GM11168 (cell line): ENCODE measurements around the gene ITGA1.

Source experiments
- in situ Hi-C: fragments of 300-500 bp; cut with MboI; formaldehyde crosslinking; loops from one replicate; pipeline ENCODE4 v1.12.0; 2022; ENCODE audit warnings: low sequenced_read_pairs; ENCODE audit not compliant: unreplicated experiment

The ITGA1 gene

DNA sequence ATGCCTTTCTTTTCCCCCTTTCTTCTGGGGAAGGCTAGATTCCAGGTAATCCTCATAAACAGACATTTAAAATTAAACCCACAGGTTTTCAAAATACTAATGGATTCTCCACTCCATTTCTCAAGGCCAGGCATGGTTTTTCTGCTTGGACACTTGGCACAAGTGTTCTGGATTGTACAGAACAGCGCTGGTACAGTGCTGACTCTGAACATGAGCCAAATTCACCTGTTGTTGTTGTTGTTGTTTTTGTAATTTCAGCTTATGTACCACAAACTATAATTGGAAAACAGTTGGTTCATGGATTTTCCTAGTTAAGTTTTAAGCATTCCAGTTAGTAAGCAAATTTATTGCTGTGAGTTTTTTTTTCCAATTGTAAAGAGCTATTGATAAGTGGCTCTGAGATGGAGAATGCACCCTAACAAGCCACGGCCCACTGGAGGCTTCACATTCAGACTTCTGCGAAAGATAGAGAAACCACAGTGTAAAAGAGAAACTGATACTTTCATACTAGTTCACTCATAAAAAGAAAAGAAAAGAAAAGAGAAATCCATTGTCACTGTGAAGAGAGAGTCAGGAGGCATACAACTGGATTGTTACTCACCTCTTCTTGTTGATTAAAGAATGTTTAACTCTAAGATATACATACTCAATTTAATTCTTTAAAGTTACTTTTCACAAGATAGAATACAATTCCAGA lies 16.2 kb upstream of the ITGA1 start:
- in situ Hi-C loops, result no loop called here

DNA sequence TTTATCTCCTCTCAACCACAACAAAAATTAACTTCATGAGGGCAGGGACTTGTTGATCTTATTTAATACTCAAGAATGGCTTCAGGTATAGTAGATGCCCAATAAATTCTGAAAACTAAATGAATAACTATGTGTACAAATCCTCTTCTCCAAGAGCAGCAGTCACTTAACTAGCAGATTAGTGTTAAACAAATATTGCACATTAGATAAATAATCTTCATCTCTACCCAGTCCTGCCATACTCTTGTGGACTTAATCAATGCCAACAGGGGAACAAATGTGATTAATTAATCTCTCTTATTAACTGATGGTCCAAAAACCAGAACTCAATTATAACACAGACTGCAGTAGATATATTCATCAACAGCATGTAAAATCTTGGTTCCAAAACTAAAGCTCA lies 15.0 kb upstream of the ITGA1 start:
- in situ Hi-C loops, result no loop called here

DNA sequence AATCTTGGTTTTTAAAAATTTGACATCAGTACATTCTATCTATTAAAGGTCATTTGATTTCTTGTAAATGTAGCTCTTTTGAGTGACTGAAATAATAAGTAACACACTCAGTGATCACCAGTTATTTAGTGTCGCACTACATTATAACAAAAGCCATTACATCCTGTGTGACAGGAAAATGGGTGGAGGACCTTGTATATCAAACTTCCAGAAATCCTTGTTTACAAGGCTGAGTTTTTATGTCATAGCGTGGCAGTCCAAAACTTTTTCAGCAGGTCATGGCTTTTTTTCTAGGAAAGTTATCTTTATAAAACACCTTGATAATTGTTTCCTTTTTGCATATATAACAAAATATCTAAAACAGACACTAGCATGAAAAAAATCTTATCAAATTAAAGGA lies 14.4 kb upstream of the ITGA1 start:
- in situ Hi-C loops, result no loop called here

DNA sequence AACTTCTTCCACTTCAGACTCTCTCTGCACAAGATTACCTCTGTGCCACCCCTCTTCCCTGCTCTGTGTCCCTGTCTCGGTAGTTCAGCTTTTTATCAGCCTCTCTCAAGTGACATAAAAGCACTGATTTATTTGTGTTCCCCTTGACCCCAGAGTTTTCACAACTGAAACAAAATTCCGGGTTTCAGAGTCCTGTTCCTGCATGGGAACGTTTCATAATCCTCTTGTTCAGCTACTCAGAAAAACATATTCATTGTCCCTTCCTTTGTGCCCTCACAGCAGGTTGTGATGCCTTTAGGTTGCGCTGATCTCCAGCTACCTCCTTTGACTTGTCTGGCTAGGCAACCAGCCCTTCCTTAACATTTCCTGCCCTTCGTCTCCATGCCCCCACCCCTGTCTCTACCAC lies 13.7 kb upstream of the ITGA1 start:
- in situ Hi-C loops, result no loop called here

DNA sequence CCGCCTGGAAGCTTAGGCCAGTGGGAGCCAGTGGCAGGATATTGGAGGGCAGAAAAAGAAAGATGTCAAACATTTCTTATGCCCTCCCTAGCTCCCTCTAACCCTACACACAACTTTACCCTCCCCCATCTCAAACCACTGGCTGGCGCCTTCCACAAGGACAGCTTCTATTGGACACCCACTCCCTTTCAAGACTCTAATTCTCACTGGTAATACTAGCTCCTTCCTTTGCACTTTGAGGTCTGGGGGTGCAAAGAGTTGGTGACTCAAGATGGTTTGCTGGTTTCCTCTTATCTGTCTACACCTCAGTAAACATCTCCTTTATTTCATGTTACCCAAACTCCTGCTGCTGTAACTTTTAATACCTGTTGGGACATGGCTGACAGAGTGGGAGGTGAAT lies 11.6 kb upstream of the ITGA1 start:
- in situ Hi-C loops, result no loop called here

DNA sequence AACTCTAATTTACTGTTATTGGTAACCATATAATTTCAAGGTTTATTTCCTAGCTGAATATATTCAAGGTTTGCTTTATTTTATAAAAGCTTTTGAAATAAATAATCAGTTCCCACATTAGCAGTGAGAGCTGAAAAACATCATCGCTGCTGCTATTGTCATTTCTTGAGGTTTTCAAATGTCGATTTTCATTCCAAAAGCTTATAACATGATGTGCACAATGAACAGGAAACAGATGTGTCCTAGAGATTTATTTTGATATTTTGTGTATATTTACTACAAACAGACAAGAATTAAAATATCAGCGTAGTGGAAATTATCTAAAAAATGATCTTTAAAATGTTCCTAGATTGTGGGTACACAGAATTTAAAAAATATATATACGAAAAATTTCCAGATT lies 10.5 kb upstream of the ITGA1 start:
- in situ Hi-C loops, result no loop called here

DNA sequence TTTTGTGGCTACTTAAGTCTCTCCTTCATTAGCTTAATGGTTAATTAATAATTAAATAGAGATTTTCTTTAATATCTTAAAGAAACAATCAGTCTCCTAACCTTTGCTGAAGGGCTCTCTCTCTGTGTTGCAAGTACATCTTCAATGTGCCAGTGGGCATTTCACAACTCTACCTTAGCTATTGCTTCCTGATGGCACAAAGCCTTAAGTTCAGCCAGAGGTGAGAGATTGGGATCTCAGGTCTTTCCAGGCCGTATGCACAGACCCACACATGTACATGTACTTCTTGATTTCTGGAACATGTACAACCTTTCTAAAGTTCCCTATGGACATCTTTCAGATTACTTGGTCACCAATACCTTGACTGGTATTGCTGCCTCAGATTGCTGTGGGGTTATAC lies 8.9 kb upstream of the ITGA1 start:
- in situ Hi-C loops, result no loop called here

DNA sequence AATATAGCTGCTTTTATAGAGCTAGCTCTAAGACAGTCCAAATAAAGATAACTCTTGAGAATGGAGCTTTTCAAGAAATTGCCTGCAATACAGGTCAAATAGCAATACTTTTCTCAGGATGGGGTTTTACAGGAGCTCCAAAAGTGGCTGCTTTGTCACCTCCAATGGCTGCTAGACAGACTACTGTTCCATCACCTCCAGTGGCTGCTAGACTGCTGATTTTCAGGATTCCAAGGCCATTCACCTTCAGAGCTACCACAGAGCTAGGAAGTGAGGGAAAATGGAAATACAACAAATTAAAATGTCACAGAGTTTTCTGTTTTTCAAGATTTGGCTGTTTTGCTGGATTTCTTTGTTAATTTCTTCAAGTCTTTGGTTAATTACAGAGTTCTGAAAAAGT lies 8.5 kb upstream of the ITGA1 start:
- in situ Hi-C loops, result no loop called here

DNA sequence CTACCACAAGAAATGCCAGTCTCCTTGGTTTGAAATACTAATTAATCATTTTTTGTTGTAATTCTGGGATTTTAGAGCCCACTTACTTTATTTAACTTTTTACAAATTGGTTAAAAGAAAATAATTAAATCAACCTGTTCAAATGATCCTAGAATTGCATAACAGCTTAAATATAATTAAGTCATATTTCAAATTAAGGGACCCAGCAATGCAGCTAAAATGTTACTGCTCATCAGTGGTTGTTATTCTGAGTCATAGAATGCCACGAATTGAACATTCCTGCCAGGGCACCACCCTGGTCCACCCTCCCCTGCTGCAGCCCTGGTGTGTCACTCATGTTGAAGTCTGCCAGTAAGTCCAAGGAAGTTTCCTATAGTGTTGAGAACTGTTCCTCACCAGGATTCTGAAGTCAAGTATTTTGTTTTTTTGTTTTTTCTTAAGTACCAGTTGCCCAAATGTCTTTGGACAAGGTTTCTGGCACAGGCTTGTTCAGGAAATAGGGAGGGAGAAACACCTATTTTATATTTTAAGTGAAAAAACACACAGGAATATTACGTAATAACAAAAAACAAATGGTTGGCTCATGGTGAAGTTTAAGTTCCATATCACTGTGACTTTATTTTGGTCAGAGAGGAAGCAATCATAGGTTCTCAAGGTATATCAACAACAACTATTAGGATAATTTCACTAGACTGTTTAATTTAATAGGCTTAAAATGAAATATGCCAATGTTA lies 4.3 kb upstream of the ITGA1 start:
- in situ Hi-C loops, result no loop called here

DNA sequence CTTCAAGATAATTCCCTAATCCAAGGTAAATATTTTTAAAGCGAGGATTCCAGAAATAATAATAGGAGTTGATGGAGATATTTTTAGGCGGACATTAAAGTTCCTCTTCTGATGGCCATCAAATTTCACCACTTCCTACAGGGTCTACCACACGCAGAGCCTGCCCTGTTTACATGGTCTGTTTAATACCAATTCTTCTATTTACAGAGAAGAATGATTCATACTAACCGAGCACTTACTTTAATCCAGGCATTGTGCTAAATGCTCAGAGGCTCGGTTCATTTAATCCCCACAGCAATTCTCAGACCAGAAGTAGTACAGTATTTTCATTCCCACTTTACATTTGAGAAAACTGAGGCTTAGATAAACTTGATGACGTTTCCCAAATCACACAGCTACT lies 3.0 kb upstream of the ITGA1 start:
- in situ Hi-C loops, result no loop called here

DNA sequence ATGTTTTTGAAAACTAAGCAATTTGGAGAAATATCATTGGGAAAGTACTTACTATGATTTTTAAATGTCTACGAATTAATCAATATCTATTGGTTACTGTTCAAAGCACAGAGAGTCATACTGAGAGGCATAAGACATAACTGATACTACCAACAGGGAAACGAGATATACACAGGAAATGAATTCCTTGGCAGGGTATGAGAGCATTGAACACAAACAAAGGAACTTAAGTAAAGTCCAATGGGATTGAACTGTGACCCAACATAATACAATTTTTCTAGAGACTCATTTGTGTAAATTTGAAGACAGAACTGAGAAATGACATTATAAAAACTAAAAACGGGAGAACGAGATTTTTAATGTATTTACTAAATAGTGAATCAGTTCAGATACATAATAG lies 1.3 kb upstream of the ITGA1 start:
- in situ Hi-C loops, result no loop called here

DNA sequence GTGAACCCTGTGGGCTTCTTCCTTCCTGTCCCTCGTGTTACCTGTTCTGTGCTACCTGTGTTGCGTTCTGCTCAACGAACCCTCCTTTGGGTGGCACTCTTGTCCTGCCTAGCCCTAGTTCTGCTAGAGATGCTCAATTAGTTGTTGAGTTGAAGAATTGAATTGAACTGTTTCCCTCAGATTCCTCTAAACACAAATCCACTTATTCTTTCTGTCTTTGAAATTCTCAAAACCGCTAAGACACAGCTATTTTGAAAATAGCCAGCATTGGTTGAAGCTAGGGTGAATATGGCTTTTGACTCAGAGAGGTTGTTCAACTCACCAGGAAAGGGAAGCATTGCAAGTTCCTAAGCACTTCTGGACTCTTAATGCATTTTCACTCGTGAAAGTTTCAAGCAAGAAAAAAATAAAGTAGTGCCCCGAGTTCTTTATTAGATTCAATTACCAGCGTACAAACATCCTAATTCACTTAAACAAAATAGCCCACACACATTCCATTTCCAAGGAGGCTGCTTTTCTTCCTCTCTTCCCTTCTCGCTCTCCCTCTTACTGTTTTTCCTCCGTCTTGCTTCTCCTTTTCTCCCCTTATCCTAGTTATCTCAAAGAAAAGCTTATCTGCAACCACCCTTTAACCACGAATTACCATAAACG lies 642 bp upstream of the ITGA1 start:
- in situ Hi-C loops, result no loop called here

DNA sequence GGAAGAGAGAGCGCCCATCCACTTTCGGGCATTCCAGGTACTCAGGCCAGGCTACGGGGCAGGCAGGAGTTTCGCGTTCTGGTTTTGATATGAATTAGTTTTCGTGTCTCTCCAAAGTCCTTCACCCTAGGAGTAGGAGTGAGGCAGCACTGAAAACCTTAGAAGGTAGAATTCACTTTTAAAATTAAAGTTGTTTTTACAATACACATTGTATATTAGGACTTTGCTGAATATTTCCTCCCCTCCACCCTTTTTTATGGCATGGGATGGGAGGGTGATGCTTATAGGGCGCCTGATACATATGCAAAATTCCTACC lies 747 bp downstream of the ITGA1 start:
- in situ Hi-C loops, result no loop called here

DNA sequence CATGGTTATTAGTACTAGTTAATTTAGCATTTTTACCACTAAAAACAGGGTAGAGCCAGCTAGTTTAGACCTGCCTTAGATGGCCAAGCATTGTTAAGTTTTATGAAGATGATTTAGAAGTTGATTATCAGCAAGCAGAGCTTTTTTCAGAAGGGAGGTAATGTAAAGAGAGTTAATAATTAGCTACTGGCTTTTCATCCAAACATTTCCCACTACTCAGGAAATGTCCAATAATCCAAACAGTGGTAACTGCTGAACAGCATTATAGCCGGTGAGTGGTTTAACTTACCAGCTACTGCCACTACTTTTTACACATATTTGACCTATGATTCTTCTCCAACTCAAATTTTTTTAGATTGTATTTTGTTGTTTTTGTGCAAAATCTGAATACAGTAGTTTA lies 1.7 kb downstream of the ITGA1 start:
- in situ Hi-C loops, result no loop called here

DNA sequence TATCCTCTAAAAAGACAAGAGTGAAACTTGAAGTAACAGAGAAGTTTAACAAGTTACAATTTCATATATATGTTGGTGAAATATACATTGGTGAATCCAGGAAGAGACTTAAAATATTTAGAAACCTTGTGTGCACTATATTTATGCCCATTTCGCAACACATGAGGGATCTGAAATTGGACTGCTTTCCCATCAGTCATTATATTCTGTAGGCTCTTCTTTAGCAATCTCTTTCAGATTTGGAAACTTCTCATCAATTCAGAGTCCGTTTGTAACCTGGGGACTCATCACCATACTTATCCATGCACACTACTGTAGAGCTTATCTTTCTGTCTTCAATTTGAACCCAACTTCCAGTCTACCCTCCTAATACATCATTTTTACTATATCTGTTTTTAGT lies 2.1 kb downstream of the ITGA1 start:
- in situ Hi-C loops, result no loop called here

DNA sequence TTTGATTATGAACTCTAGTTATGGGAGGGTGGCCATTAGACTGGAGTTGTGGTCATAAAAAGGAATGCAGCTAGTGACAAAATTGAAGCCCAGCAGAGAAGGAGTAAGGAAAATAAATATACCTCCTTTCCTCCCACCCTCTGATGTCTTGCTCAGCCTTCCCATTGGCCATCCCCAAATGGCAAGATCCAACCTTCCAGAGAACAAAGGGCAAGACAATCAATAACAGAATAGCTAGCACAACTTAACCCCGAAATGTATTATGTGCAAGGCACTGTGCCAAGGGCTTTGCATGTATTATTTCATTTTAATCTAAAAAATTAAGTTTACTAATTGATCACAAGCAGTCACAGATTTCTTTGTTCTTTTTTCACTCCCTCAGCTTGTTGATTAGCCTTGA lies 3.6 kb downstream of the ITGA1 start:
- in situ Hi-C loops, result no loop called here

DNA sequence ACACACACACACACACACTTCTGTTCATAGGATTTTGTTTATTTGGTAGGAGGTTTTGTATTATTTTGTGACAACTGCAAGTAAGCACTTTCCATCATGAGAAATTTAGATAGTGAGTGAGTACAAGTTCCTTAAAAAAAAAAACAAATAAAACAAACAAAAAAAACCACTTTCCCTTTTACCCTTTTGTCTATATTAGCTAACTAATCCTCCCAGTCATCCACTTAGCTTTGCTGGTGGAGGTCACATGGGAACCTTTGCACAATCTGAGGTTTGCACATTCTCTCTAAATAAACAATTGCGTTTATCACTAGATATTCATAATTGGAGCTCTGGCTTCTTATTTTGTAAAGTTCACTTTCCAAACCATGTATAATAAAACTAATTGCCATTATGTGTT lies 6.8 kb downstream of the ITGA1 start:
- in situ Hi-C loops, result no loop called here

DNA sequence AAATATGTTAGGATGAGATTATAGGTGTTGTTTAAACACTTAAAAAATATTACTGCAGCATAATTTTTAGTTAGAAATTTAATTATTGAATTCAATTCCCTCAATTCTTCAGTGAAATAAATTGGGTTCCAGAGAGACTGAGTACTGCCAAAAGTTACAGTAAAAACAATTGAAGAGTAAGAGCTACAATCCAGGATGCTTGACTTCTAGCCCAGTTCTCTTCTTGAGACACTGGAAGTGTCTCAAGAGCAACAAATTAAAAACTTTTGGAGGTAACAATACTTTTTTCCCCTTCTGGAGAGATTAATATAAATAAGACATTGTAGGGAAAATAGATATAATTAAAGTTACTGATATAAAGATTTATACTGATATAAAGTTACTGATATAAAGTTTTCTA lies 8.3 kb downstream of the ITGA1 start:
- in situ Hi-C loops, result no loop called here

DNA sequence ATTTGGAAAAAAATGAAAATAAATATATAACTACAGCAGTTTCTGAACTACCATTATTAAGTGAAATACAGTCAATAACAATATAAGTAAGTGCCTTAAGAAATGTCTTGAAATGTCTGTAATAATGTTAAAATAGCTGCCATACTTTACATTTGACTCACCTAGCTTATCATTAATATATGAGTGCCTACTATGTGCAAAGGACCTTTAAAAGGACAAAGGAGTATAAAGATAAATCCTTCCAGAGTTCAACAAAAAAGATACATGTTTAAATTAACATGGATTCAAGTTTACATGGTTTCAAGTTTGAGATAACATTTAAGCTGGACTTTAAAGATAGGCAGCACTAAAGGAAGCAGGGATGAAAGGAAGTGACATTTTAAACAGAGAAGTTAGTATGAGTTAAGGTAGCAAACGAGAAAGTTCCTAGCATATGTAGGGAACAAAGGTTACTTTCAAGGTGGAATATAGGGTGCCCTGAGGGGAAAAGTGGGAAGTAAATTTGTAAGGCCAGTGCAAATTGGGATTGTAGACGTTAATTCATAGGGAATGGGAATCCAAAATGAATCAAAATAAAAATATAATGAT lies 8.9 kb downstream of the ITGA1 start:
- in situ Hi-C loops, result no loop called here

DNA sequence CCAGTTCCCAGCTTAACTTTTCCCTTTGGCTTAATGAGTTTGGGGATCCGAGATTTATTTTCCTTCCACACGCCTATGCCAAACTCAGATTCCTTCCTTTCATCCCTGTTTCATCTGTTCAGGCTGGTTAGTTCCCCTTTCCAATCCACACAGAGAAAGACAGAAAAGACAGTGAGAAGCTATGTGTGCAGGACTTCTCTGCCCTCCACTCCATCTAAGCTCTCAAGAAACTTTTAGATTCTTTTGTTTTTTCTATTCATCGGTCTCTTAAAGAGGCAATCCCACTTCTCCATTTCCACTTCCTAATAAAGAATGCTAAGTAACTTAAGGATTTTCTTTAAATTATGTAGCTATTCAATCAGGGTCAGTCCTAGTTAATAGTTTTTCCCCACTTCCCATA lies 11.2 kb downstream of the ITGA1 start:
- in situ Hi-C loops, result no loop called here

DNA sequence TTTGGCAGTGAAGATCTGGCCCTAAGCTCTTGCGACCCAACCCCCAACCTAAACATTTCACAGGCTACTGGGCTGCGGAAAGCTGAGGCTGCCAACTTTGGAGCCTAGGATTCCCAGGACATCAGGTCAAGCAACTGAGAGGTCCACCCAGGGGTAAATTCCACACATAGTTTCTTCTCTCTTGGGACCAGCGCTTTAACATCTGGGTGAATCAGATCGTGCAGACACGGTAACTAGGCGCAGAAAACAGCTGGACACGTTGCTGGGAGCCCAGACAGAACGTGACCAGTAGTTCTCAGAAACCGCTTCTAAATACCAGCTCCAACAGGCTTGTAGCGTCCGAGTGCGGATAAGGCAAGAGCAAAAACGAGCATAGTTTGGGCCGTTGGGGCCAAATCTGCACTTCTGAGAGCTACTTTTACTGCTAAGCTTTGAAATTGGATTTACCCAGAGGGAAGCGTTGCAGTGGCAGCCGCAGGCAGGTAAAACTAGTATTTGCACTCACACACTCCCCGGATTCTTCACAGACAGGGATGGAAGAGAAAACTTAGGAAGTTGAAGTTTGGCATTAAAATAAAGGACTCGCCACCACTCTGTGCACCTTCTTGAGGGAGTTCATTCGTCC lies 11.8 kb downstream of the ITGA1 start:
- in situ Hi-C loops, result no loop called here
